SK-N-SH (cell line): ENCODE results near the gene CYB561. TPM values are rescaled to one million over a fixed set of nuclear protein-coding genes. Genes with fewer than 3 reads are reported as not detected.

Experiments used
- CTCF ChIA-PET: fragments of 300-600, 350-600 bp; formaldehyde crosslinking; extraction: SDS; loops from one replicate; lab custom pipeline; 2021; lab: Yijun Ruan, JAX
- POLR2A ChIA-PET: fragments of 350-600 bp; sonication (Branson Sonifier 250); formaldehyde crosslinking; extraction: SDS; loops from one replicate; lab custom pipeline; 2020; ENCODE audit warnings: antibody characterized with exemption, inconsistent platforms; lab: Yijun Ruan, JAX
- DNase-seq: peaks from one replicate; pipeline ENCODE4 v3.0.0; 2012
- H2AFZ ChIP-seq: fragments of 200-600 bp; sonication (generic); 2 replicates; pipeline ENCODE4 v1.8.1; 2016; ENCODE audit warnings: antibody characterized with exemption, mild to moderate bottlenecking, low read depth
- H3F3A ChIP-seq: fragments of 200-600 bp; sonication (generic); replicated peaks from 2 replicates; pipeline ENCODE3; 2016; ENCODE audit warnings: antibody characterized with exemption, mild to moderate bottlenecking; ENCODE audit not compliant: insufficient read depth
- H3K27ac ChIP-seq, 2 experiments: fragments of 200-500 bp in 1 of 2; fragments of 200-600 bp in 1 of 2; sonication (Bioruptor generic) in 1 of 2; sonication (generic), shearing (Covaris generic) in 1 of 2; 2 replicates each; pipeline versions ENCODE4 v1.5.1 to v1.6.1; 2014 to 2016; ENCODE audit warnings: low read depth in 2 of 2, inconsistent platforms in 1 of 2, low read length in 1 of 2, mild to moderate bottlenecking in 1 of 2, mixed read lengths in 1 of 2
- H3K27me3 ChIP-seq: fragments of 200-600 bp; sonication (generic), shearing (Covaris generic); 2 replicates; pipeline ENCODE4 v1.6.1; 2016; ENCODE audit warnings: mixed run types; ENCODE audit not compliant: insufficient read depth
- H3K36me3 ChIP-seq, 2 experiments: fragments of 200-500 bp in 1 of 2; fragments of 200-600 bp in 1 of 2; sonication (Bioruptor generic) in 1 of 2; sonication (generic) in 1 of 2; replicated peaks in 1 of 2; 2 replicates each; pipeline versions ENCODE3 to v1.5.1; 2014 to 2016; ENCODE audit warnings: low read length in 1 of 2, mild to moderate bottlenecking in 1 of 2; ENCODE audit not compliant: insufficient read depth in 2 of 2, control insufficient read depth in 1 of 2
- H3K4me1 ChIP-seq, 2 experiments: fragments of 200-500 bp in 1 of 2; fragments of 200-600 bp in 1 of 2; sonication (Bioruptor generic) in 1 of 2; sonication (generic), shearing (Covaris generic) in 1 of 2; 2 replicates each; pipeline versions ENCODE4 v1.5.1 to v1.6.1; 2014 to 2016; ENCODE audit warnings: low read depth in 1 of 2, low read length in 1 of 2, mixed run types in 1 of 2; ENCODE audit not compliant: insufficient read depth in 2 of 2, control insufficient read depth in 1 of 2
- H3K4me2 ChIP-seq: fragments of 200-600 bp; sonication (generic), shearing (Covaris generic); 2 replicates; pipeline ENCODE4 v1.6.1; 2017; ENCODE audit warnings: mixed run types
- H3K4me3 ChIP-seq, 2 experiments: fragments of 200-500 bp in 1 of 2; fragments of 200-600 bp in 1 of 2; sonication (Bioruptor generic) in 1 of 2; sonication (generic), shearing (Covaris generic) in 1 of 2; 2 replicates each; pipeline versions ENCODE4 v1.5.1 to v1.8.1; 2014 to 2016; ENCODE audit warnings: low read depth in 2 of 2, inconsistent platforms in 1 of 2, low read length in 1 of 2, mild to moderate bottlenecking in 1 of 2, mixed read lengths in 1 of 2, moderate library complexity in 1 of 2
- H3K79me2 ChIP-seq: fragments of 200-600 bp; sonication (generic); 2 replicates; pipeline ENCODE4 v1.8.1; 2017; ENCODE audit warnings: mild to moderate bottlenecking; ENCODE audit not compliant: insufficient read depth
- H3K9ac ChIP-seq: fragments of 200-600 bp; sonication (generic); 2 replicates; pipeline ENCODE4 v1.6.1; 2017; ENCODE audit warnings: mixed run types
- H3K9me2 ChIP-seq: fragments of 200-600 bp; sonication (generic); 2 replicates; pipeline ENCODE4 v1.6.1; 2017; ENCODE audit warnings: mixed run types
- H3K9me3 ChIP-seq: fragments of 200-600 bp; sonication (generic); 2 replicates; pipeline ENCODE4 v1.6.1; 2017; ENCODE audit warnings: mixed run types, mild to moderate bottlenecking, moderate library complexity
- H4K20me1 ChIP-seq: fragments of 200-600 bp; sonication (generic); 2 replicates; pipeline ENCODE4 v1.6.1; 2017; ENCODE audit warnings: mild to moderate bottlenecking, mixed run types; ENCODE audit not compliant: insufficient read depth
- ELF1 ChIP-seq: IDR thresholded peaks from 2 replicates; pipeline ENCODE4 v1.4.0; 2012
- EP300 ChIP-seq, 2 experiments: IDR thresholded peaks; 2 replicates each; pipeline versions ENCODE4 v1.4.0 to v1.6.1; 2012; ENCODE audit warnings: borderline replicate concordance in 1 of 2, low read depth in 1 of 2, low read length in 1 of 2
- FOXM1 ChIP-seq: IDR thresholded peaks from 2 replicates; pipeline ENCODE4 v1.4.0; 2012; ENCODE audit warnings: low read depth, mild to moderate bottlenecking
- JUND ChIP-seq: IDR thresholded peaks from 2 replicates; pipeline ENCODE4 v1.4.0; 2012
- MXI1 ChIP-seq: IDR thresholded peaks from 2 replicates; pipeline ENCODE4 v1.6.1; 2012; ENCODE audit warnings: mild to moderate bottlenecking, low read depth, low read length, improper control_type of control experiment
- NFIC ChIP-seq: IDR thresholded peaks from 2 replicates; pipeline ENCODE4 v1.4.0; 2012; ENCODE audit warnings: borderline replicate concordance
- NRF1 ChIP-seq: IDR thresholded peaks from 2 replicates; pipeline ENCODE4 v1.6.1; 2012; ENCODE audit warnings: low read depth, mild to moderate bottlenecking, low read length
- POLR2AphosphoS5 ChIP-seq: IDR thresholded peaks from 2 replicates; pipeline ENCODE4 v1.6.1; 2012; ENCODE audit warnings: low read depth, low read length
- RAD21 ChIP-seq: IDR thresholded peaks from 2 replicates; pipeline ENCODE4 v1.6.1; 2012; ENCODE audit warnings: mild to moderate bottlenecking, low read length
- RFX5 ChIP-seq: IDR thresholded peaks from 2 replicates; pipeline ENCODE4 v1.6.1; 2012; ENCODE audit warnings: mild to moderate bottlenecking, improper control_type of control experiment, low read length
- RXRA ChIP-seq: IDR thresholded peaks from 2 replicates; pipeline ENCODE4 v1.4.0; 2012; ENCODE audit warnings: low read depth, mild to moderate bottlenecking, borderline replicate concordance
- SIN3A ChIP-seq: IDR thresholded peaks from 2 replicates; pipeline ENCODE4 v1.6.1; 2012; ENCODE audit warnings: low read depth, mild to moderate bottlenecking, low read length, moderate library complexity, borderline replicate concordance
- SMC3 ChIP-seq: IDR thresholded peaks from 2 replicates; pipeline ENCODE4 v1.6.1; 2012; ENCODE audit warnings: low read depth, low read length, improper control_type of control experiment
- TAF1 ChIP-seq: IDR thresholded peaks from 2 replicates; pipeline ENCODE4 v1.6.1; 2012; ENCODE audit warnings: low read depth, mild to moderate bottlenecking, low read length, moderate library complexity, borderline replicate concordance
- TCF12 ChIP-seq: IDR thresholded peaks from 2 replicates; pipeline ENCODE4 v1.4.0; 2012
- TEAD4 ChIP-seq: IDR thresholded peaks from 2 replicates; pipeline ENCODE4 v1.4.0; 2012; ENCODE audit warnings: mild to moderate bottlenecking, borderline replicate concordance; ENCODE audit not compliant: insufficient read depth
- WGBS: methylation state at CpG from one replicate; pipeline ENCODE4 v1.1.6; 2017; ENCODE audit warnings: low lambda C conversion rate; 5-methylcytosine and 5-hydroxymethylcytosine counted together
- polyA plus RNA-seq, 3 experiments: library from polyadenylated mRNA; depleted of rRNA; stranded (reverse); fragments of >200 nt; gene quantifications; 2 replicates each; pipeline ENCODE4 v1.2.3, GENCODE V29; 2012
- TF ChIP-seq, protein P1 (sequence below): IDR thresholded peaks from 2 replicates; pipeline ENCODE4 v1.6.1; 2012; ENCODE audit warnings: mild to moderate bottlenecking, low read depth, low read length, moderate library complexity
- TF ChIP-seq, protein P2 (sequence below): IDR thresholded peaks from 2 replicates; pipeline ENCODE4; 2012

Gene CYB561
- polyA plus RNA-seq, 1 of the 3 experiments (the other 2 are of a cell fraction): 28.3 TPM

DNA sequence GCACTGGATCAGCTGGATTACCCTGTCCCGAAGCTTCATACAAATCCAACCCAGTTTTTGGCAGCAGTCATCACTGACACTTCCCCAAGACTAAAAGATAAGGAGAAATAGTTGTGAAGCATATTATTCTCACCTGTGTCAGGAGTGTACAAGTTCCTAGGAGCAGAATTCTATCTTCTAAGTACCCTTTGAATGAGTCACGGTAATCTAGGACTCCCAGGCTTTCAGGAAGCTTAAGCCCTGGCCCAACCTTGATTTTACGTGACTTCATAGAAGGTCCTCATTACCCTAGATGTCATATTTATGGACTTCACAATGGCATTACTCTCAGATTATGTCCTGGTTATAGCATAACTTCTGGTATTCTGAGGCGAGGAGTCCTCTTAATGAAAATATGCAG is 31.9 kb downstream of the CYB561 start:
- H3K9me2 ChIP-seq: no peaks in the 10 kb centered on the region
- H3K9ac ChIP-seq: no peak overlapping the region
- no peaks in the 10 kb centered on the region for H3F3A ChIP-seq
- no peak overlapping the region for H3K4me3 ChIP-seq
- H3K36me3 ChIP-seq: peaks cover 68 to 85% of the 10 kb centered on the region in 2 experiments
- no peak overlapping the region for H3K27ac ChIP-seq
- no peak for DNase-seq
- ChIA-PET CTCF (interaction anchor here (0.7 to 6.6 kb wide), 7 partner anchors 9 to 742 kb away, joined by 3 to 62 read pairs (median 5); partner anchors contain the start of gene MAP3K3), POLR2A (no interaction called here)
- no peaks in the 10 kb centered on the region for H3K27me3 ChIP-seq
- TF ChIP-seq TAF1 (no peak), RFX5 (no peak), SIN3A (no peak), MXI1 (no peak)
- no peak overlapping the region for H3K4me2 ChIP-seq
- no peaks in the 10 kb centered on the region for H4K20me1 ChIP-seq
- no peaks in the 10 kb centered on the region for H3K9me3 ChIP-seq
- H2AFZ ChIP-seq: no peak overlapping the region
- H3K79me2 ChIP-seq: no peaks in the 10 kb centered on the region
- H3K4me1 ChIP-seq: peaks cover 0 to 4% of the 10 kb centered on the region in 2 experiments; a peak in 1 of 4 replicates
- 100% methylated on average over 4 of the region's 4 CpGs for WGBS

DNA sequence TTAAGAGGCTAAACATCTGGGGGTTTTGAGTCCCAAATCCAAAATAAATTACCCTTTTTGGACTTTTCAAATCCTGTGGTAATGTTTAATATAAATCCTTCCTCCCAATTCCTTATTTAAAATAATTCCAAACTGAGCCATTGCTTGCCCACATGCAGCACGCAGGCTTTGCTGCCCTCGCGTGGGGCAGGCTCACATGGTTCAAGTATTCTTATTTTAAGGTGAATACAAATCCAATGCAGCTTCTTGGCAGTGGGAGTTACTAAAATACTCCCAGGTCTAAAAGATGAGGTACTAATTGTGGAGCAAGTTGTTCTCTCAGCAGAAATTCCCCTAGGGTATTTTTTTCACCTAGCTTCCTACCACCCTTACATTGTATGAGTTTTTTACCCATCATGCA is 33.0 kb downstream of the CYB561 start:
- H3K36me3 ChIP-seq: peaks cover 74 to 81% of the 10 kb centered on the region in 2 experiments

DNA sequence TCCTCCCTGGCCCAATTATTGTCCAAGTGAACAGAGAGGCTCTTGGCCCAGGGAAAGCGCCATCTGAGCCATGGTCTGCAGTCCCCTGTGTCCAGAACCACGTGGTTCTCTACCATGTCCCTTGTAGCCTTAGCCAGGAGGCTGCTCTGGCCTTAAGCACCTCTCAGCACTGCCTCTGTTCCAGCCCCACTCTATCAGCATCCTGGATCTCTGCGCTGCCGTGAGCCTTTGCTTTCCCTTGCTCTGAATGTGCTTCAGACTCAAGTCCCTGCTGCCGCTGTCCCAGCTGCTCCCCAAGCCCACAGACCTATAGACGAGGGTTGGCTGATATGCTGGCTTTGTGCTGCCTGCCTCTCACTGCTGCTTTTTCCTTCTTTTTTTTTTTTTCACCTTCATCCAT is 33.9 kb downstream of the CYB561 start:
- CTCF ChIA-PET: interaction anchor here (0.8 to 2.0 kb wide), 5 partner anchors 12 to 330 kb away, joined by 3 to 9 read pairs (median 5); no protein-coding TSS in a partner anchor
- no peaks in the 10 kb centered on the region for H4K20me1 ChIP-seq

More for the DNA sequence above, 33.0 kb downstream of the CYB561 start:
- peaks cover 0 to 7% of the 10 kb centered on the region in 2 experiments; a peak in 2 of 4 replicates for H3K4me1 ChIP-seq
- no peak overlapping the region for H3K4me3 ChIP-seq
- POLR2A ChIA-PET: no interaction called here
- CTCF ChIA-PET: interaction anchor here (1.1 to 5.4 kb wide), 4 partner anchors 12 to 741 kb away, joined by 3 to 62 read pairs (median 12); no protein-coding TSS in a partner anchor
- H3K79me2 ChIP-seq: no peaks in the 10 kb centered on the region; the same call in 1 of the 2 replicates
- H2AFZ ChIP-seq: no peak overlapping the region
- no peaks in the 10 kb centered on the region for H3K9me2 ChIP-seq
- no peak overlapping the region for H3K9ac ChIP-seq
- DNase-seq: no peak
- no peak for TF ChIP-seq RAD21
- TF ChIP-seq TCF12: no peak
- no peak for TF ChIP-seq ELF1
- TF ChIP-seq, all 33 proteins: peak for 0
- H3K27me3 ChIP-seq: no peaks in the 10 kb centered on the region
- H3K9me3 ChIP-seq: no peaks in the 10 kb centered on the region
- H3K4me2 ChIP-seq: no peak overlapping the region
- H3K27ac ChIP-seq: no peak overlapping the region
- H4K20me1 ChIP-seq: no peaks in the 10 kb centered on the region
- H3F3A ChIP-seq: peaks cover 8% of the 10 kb centered on the region
- 96% methylated on average over 3 of the region's 3 CpGs for WGBS

More for the DNA sequence above, 33.9 kb downstream of the CYB561 start:
- Histone ChIP-seq H3K27ac (no peak overlapping the region; a peak in 1 of 4 replicates), H3K4me2 (no peak overlapping the region), H3K9me3 (no peaks in the 10 kb centered on the region), H2AFZ (no peak overlapping the region)
- POLR2A ChIA-PET: no interaction called here
- no peak for DNase-seq
- no peak for TF ChIP-seq JUND
- no peak for TF ChIP-seq RXRA
- TF ChIP-seq SMC3: no peak
- TF ChIP-seq ELF1: no peak
- no peak for TF ChIP-seq RFX5
- TF ChIP-seq, protein P1, sequence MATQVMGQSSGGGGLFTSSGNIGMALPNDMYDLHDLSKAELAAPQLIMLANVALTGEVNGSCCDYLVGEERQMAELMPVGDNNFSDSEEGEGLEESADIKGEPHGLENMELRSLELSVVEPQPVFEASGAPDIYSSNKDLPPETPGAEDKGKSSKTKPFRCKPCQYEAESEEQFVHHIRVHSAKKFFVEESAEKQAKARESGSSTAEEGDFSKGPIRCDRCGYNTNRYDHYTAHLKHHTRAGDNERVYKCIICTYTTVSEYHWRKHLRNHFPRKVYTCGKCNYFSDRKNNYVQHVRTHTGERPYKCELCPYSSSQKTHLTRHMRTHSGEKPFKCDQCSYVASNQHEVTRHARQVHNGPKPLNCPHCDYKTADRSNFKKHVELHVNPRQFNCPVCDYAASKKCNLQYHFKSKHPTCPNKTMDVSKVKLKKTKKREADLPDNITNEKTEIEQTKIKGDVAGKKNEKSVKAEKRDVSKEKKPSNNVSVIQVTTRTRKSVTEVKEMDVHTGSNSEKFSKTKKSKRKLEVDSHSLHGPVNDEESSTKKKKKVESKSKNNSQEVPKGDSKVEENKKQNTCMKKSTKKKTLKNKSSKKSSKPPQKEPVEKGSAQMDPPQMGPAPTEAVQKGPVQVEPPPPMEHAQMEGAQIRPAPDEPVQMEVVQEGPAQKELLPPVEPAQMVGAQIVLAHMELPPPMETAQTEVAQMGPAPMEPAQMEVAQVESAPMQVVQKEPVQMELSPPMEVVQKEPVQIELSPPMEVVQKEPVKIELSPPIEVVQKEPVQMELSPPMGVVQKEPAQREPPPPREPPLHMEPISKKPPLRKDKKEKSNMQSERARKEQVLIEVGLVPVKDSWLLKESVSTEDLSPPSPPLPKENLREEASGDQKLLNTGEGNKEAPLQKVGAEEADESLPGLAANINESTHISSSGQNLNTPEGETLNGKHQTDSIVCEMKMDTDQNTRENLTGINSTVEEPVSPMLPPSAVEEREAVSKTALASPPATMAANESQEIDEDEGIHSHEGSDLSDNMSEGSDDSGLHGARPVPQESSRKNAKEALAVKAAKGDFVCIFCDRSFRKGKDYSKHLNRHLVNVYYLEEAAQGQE: no peak
- TF ChIP-seq TEAD4: no peak
- no peak for TF ChIP-seq NFIC
- no peak for TF ChIP-seq SIN3A
- TF ChIP-seq TAF1: no peak
- TF ChIP-seq POLR2AphosphoS5: no peak
- TF ChIP-seq EP300 (IDR thresholded peaks at IDR 0.05; ENCODE audit: borderline replicate concordance in 1 of 2, low read depth in 1 of 2, low read length in 1 of 2): no peak
- TF ChIP-seq NRF1: no peak
- TF ChIP-seq FOXM1: no peak
- TF ChIP-seq TCF12: no peak
- TF ChIP-seq, protein P2, sequence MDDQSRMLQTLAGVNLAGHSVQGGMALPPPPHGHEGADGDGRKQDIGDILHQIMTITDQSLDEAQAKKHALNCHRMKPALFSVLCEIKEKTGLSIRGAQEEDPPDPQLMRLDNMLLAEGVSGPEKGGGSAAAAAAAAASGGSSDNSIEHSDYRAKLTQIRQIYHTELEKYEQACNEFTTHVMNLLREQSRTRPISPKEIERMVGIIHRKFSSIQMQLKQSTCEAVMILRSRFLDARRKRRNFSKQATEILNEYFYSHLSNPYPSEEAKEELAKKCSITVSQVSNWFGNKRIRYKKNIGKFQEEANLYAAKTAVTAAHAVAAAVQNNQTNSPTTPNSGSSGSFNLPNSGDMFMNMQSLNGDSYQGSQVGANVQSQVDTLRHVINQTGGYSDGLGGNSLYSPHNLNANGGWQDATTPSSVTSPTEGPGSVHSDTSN: no peak
- TF ChIP-seq, all 33 proteins: peak for 0
- no peaks in the 10 kb centered on the region for H3K27me3 ChIP-seq
- H3K9me2 ChIP-seq: no peaks in the 10 kb centered on the region
- no peak overlapping the region for H3K9ac ChIP-seq
- peaks cover 72 to 75% of the 10 kb centered on the region in 2 experiments for H3K36me3 ChIP-seq
- WGBS: 89% methylated on average over 6 of the region's 6 CpGs
- no peak overlapping the region for H3K4me3 ChIP-seq
- no peaks in the 10 kb centered on the region; the same call in 1 of the 2 replicates for H3K79me2 ChIP-seq
- peaks cover 4 to 7% of the 10 kb centered on the region in 2 experiments; a peak in 3 of 4 replicates for H3K4me1 ChIP-seq
- H3F3A ChIP-seq: peaks cover 16% of the 10 kb centered on the region
